HG03439 (cell line): Measurements from ENCODE around the gene NEO1.

Source experiments
- ATAC-seq: cut with Tn5 transposase; IDR thresholded peaks from one replicate; pipeline ENCODE4 v1.9.1; 2021; ENCODE audit warnings: mild to moderate bottlenecking, moderate library complexity; ENCODE audit not compliant: unreplicated experiment

NEO1 gene

DNA sequence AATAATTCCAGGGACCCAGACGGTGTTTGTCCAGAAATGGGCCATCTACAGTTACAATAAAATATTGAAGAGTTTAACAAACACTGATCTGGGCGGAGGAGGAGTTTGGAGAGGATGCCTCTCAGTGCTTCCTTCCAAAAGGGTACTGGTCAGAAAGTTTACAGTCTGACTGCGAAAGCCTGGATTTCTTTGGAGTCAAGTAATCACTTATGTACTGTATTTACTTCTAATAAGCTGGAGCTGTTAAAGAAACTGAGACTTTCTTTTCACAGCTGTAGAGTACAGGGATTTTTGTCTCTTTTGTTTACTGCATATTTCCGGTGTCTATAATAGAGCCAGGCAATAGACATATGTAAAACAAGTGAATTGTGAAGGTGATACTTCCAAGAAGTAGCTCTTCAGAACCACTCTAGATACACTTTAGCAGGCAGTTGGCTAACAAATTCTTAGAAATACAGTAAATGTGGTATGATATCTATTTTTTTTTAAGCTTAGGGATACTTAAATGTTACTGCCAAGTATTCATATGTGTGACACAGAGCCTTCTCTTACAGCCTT is 22.1 kb upstream of the NEO1 start:
- no peak for ATAC-seq

DNA sequence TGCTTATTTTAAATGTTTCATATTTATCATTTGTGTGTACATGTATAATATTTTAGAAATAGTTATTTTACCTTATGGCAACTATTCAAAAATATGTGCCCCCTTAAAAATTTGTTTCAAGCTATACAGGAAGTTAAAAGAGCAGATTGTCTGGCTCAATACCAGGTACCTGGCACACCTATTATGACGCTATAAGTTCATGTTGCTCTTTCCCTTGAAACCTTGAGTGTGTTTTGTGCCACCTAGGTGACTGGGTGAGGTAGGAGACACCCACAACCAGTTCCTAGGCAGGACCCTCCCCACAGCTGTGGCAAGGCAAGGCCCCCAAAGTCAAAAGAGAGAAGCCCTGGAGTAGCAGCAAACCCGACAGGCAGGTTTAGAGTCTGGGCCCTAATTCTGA is 20.6 kb upstream of the NEO1 start:
- no peak for ATAC-seq

DNA sequence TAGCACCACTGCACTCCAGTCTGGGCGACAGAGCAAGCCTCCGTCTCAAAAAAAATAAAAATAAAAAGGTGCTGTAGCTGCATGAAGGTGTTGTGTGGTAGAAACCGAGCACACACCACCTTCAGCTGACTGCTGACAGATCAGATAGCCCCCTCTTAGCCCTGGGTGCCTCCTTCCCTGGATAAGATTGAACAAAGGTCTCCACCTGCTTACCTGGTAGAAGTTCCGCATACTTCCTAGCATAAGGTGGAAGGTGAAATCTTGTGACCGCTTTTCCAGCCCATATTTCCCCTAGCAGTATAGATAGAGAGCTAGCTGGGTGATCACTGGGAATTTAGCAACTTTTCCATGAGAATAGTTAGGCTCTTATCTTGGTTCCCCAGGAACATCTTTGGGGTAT is 18.7 kb upstream of the NEO1 start:
- no peak for ATAC-seq

DNA sequence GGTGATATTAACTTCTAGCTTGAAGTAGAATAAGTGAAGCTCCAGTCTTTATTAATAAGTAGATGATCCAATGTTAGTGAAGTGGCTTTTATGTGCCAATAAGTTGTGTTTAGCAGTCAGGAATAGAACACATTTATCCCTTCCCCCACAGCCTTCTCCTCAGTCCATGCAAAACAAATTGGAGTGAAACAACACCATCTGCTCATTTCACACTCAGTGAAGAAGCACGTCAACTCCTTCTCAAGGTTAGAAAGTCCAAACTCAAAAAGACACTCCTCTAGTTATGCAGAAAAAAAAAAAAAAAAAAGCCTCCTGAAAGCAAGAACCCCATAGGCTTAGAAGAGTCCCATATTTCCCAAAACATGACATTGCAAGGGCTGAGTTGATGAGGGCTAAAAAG is 18.0 kb upstream of the NEO1 start:
- ATAC-seq: no peak

DNA sequence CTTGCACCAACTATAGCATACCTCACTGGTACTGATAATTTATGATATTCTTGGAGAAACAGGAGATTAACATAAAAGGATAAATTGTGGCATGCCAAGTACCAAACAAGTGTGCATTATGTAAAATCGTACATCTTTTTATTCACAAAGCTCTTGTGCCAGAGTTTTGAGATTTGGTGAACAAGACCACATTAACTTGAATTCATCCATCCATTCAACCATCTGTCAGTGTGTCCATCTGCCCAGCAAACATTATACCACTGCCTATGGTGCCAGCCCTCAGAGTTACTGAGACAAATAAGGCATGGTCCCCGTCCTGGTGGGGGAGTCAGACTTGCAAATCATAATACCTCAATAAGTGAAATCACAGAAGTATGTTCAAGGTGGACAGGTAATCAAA is 17.0 kb upstream of the NEO1 start:
- no peak for ATAC-seq

DNA sequence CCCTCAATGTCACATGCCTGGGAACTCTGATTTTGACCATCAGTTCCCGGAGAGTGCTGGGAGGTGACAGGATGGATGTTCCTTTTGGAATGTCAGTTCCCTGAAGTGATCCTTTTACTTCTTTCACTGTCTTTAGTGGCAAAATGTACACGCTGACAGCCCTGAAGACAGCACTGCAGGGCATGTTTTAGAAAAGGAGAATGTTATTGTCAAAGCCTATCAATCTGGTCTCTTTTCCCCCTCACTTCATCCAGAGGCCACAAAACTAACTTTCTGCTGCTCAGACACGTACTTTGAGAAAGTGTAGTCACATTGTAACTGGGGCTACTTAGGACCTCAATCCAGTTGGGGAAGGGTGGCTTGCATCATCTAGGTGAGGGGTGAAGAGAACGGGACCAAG is 14.0 kb upstream of the NEO1 start:
- ATAC-seq: no peak

DNA sequence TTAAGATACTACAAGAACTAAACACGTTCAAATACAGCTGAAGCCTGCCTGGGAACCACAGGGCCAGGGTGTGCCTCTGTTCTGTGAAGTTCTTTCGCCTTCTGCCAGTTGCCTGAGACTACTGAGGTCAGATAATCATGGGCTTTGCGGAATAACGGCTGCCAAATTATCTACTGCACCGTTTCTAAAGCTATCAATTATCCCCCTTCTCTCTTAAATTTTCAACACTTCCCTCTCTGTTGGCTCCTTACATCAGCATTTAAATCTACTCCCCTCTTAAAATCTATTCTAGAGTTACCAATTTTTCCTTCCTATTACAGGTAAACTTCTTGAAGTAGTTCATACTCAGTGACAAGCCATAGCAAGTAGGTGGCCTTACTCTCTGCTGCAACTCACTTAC is 6.2 kb upstream of the NEO1 start:
- ATAC-seq: no peak

DNA sequence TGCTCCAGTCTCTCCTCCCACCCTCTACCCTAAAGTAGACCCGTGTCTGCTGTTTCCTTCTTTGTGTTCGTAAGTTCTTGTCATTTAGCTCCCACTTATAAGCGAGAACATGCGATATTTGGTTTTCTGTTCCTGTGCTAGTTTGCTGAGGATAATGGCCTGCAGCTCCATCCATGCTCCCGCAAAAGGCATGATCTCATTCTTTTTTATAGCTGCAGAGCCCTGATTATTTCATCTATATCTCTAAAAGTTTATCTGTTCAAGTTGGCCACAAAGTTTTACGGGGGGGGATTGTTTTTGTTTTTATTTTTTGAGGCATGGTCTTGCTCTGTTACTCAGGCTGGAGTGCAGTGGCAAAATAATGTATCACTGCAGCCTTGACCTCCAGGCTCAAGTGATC is 4.4 kb upstream of the NEO1 start:
- ATAC-seq: no peak

DNA sequence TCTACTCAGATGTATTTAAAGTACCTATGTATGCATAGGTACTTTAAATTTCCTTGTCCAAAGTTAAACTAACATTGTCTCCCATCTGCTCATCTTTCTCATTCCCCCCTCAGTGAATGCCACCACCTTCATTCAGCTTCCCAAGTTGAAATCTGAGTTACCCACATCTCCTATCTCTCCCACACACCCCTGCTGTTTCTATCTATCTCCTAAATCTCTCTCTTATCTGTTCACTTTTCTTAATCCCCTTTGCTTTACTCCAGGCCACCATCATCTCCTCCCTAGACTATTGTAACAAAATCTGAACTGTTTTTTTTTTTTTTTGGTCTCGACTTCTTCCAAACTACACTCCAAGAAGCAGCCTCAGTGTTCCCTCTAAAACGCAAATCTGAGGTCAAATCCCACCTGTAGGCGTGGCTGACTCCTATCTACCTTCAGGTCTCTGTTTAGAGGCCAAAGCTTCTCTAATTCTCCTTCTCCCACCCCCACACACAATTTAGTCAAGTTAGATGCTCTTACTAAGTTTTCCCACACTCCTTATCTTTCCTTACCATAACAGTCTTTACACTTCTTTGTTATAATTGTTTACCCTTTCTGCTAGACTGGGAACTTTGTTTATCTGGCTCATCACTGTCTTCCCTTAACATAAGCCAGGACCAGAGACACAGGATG is 3.5 kb upstream of the NEO1 start:
- no peak for ATAC-seq

DNA sequence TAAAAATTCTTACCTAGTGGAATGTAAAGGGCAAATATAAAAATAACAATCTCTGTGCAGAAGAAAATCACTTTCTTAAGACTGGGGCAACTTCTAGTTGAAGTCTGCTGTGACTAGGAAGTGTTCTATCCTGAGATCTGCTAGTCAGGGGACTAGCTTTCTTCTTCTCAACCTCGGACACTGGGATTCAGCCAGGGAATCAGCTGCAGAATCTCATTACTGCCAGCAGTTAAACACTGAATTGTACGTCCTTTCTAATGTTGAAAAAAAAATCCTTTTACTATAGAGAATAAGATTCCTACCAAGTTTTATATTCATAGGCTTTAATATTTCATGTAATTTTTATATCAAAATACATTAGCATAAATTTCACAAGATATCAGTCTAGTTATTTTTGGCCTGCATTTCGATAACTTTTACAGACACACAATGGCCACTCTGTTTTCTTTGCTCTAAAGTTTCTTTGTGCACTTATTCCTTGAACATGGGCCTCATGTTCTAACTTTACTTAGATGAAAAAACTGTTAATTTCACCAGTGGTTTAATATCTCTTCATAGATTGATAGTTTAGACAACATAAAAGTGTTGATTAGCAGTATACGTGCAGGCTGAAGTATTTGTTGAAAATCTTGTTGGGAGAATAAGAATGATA is 2.6 kb upstream of the NEO1 start:
- no peak for ATAC-seq

DNA sequence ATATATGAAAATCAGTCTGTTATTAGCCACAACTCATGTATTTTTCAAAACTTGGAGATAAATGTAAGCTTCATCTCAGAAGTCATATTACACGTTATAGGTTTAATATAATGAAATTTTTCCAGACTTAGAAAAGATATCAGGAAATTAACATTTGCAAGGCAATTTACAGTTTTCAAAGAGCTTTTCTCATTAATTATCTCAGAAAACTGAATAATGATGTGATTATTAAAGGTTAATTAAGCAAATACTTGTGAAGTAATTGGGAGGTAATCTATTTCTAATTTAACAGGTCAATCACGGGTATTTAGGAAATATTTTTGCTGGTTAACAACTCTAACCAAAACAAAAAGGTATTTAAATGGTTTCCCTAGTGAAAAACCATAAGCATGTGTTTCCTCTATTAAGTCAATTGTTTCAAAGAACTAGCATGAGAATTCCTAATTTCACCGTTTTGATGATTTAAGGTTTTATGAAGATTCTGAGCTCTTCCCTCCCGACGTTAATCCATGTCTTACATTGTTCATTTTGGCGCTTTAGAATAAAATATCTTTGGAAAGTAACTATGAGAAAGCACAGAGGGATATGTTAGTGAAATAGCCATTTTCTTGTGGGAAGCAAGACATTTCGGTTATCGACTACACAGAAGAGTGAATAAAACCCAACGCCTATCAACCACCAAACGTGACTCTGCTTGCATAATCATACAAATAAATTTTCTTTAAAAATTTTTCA is 1.5 kb upstream of the NEO1 start:
- ATAC-seq: no peak

DNA sequence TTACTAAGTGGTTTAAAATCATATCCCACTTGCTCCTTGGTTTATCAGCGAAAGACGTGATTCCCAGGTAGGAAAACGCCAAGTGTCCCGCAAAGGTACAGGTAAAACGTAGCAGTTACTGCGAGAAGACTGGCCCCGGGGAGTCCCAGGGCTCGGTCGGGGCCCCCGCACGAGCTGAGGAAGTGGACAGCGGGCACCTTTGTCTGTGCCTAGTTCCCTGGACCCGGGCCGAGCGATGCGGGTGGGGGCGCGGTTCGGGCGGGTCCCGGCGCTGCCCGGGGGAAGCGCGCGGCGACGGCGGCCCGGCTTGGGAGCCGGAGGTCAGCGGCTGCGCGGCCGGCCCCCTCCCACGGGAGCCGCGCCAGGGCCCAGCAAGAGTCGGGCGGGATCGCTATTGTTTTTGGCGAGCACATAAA is 864 bp upstream of the NEO1 start:
- ATAC-seq: no peak

DNA sequence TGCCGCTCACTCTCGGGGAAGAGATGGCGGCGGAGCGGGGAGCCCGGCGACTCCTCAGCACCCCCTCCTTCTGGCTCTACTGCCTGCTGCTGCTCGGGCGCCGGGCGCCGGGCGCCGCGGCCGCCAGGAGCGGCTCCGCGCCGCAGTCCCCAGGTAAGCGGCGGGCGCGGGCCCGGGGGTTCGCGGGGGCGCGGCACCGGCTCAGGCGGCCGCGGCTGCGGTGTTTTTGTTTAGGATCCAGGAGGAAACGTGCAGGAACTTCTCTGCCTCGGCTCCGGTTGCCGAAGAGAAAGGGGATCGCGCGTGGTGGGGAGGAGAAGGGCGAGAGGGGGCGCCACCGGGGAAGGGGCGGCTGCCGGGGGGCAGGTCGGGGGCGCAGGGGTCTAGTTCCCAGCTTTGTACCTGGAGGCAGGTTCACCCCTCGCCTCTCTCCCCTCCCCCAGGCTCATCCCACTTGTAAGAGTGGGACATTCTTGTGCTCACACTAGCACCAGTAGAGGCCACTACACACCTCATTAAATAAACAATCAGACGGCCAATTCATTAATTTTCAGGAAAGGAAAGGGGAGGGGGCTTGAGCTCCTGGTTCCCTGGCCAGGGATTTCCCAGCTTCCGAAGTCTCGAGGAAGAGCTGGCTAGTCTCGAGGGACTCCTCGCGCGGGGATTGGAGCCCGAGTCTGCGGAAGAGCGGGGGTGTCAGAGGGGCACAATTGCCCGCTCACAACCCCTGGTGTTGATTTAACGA is 562 bp downstream of the NEO1 start:
- ATAC-seq: peak; percentile 38

DNA sequence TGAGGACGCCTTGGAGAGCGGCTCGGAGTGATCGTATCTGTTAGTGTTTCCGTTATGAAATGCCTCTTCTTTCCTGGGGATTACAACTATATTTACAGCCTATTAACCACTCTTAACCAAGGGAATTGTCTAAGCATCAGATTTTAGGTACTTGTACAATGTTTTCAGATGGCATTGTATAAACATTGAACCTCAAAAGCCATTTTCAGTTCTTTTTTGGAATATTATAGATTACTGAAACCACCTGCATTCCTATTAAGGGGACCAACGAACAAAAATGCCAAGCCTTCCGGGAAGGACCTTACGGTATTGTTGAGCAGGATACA is 1.1 kb downstream of the NEO1 start:
- no peak for ATAC-seq

DNA sequence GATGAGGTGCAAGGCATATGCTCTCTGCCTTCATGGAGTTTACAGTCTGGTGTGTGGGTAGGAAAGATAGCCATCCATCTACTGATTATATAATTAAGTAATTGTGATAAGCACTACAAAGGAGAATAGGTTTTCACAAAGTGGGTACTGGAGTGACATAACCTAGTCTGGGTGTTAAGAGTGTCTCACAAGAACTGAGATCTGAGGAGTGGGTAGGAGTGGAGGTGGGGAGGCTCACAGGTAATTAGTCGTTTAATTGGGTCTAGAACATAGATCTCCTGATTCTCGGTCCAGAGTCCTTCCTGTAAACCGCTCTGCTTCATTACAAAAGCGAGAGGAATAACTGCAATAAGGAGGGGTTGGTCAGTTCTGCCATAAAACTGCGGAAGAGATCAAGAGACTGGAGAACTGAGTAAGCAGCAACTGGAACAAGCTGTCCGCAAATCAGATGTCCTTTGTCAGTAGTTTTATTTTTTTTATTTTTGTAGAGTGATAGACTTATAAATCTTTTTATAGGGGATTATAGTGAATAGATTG is 2.2 kb downstream of the NEO1 start:
- no peak for ATAC-seq

DNA sequence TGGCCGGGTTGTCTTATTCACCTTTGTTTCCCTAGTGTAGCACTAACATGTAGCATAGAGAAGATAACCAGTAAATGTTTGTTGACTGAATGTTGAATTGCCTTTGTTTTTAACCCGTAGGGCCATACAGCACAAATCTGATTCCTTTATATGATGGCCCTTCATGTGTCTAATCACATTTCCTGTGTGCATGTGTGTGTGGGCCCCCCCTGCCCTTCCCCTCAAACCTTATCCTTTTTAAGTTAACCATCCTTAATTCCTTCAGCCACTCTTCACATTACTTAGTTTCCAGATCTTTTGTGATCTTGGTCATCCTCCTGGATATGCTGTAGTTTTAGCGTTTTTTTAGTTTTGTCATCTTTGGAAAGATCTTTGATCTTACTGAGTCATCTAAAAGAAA is 4.2 kb downstream of the NEO1 start:
- ATAC-seq: no peak

DNA sequence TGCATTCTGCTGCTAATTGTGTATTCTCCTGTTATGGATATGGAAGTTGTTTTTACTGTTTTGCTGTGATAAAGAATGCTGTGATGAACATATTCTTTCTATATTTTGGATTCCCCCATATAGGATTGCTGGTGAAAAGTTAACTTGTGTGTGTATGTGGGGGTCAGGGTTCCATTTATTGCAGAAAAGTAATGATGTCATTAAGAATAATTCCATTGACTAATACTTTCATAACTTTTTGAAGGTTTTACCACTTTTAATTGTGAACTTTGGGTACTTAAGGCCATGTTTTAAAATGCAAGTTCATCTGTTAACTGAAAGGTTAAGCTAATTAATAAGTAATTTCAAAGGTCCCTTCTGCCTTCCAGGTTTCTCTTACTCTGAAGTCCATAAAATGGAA is 6.2 kb downstream of the NEO1 start:
- ATAC-seq: no peak

DNA sequence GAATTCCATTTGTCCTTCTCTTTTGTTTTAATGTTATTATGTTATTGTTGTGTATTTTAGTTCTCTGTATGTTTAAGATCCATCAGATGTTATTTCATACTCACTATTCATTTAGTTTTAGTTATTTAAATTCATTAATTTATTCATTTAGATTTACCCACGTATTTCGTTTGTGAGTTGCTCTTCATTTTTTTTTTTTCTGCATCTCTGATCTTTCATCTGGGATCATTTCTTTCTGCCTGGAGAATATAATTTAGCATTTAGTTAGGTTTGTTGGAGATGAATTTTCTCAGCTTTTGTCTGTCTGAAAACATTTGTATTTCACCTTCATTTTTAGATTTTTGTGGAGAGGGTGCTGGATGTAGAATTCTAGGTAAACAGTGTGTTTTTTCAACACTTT is 12.9 kb downstream of the NEO1 start:
- no peak for ATAC-seq

DNA sequence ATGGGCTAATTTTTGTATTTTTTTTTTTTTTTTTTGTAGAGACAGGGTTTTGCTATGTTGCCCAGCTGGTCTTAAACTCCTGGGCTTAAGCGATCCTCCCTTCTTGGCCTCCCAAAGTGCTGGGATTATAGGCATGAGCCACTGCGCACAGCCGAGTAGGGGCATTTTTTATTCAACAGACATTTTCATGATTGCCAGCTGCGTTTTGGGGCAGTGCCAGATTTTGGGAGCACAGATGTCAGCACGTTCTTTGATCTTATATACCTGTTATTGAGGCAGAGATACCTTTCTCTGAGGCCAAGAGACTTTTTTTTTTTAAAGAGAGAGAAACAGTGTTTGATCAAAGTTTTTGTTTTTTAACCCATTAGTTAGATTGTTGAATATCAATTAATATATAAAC is 16.8 kb downstream of the NEO1 start:
- ATAC-seq: no peak

DNA sequence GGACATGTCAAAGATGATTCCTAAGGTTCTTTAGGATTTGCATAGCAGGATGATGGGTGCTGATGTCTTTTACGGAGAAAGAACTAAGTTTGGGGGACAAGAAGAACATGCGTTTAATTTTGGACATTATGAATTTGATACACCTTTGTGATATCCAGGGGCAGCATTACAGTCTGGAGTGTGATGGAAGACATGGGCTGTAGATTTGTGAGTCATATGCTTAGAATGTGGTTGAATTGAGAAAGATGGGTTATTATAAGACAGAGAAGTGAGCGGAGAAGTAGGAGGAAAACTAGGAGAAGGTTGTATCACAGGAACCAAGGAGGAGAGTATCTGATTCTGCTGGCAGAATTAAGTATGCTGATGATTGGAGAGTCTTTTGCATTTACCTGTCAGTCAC is 20.6 kb downstream of the NEO1 start:
- no peak for ATAC-seq

DNA sequence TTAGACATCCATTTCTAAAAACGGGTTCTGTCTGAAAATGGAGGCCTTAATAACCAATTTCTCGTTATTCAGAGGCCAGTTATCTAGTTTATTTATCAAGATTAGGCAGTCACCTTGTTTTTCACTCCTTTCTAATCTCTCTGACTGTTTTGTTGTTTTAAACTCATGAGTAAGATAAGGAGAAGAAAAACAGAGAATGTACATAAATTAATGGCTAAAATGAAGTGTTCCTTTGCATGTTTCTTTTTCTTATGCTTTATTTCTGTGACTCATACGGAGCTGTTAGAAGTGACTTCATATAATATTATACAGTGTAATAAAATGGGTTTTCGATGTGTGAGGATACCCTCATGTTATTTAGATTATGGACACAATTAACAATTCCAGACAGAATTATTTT is 22.0 kb downstream of the NEO1 start:
- no peak for ATAC-seq
